ENCODE data around the gene C17orf107.

- no peak for TF ChIP-seq CTCF (conservative IDR thresholded peaks at IDR 0.05 in 1 of 2, IDR thresholded peaks at IDR 0.05 in 1 of 2; ENCODE audit: extremely low read depth in 1 of 2, insufficient read depth in 1 of 2, low read depth in 1 of 2, low read length in 2 of 2)
- no peak for TF ChIP-seq EZH2 (IDR thresholded peaks at IDR 0.05; ENCODE audit: borderline replicate concordance, low read length)
Measured at GRCh38 chr17:4877089-4877488, 22.2 kb upstream of the C17orf107 start.
